ENCODE measurements around the gene GON4L.
"Not testable (repeated sequence)": the region's sequence is repeated elsewhere in the genome, so short reads cannot be mapped to it uniquely, and the experiment has no call there.

GON4L gene

GRCh38 chr1:155759017-155759416, 98.0 kb downstream of the GON4L start:
- DNase-seq (ENCODE audit: extremely low read depth in 1 of 2, low read depth in 1 of 2) = not testable (repeated sequence)

- not testable (repeated sequence) for DNase-seq (ENCODE audit: extremely low read depth in 1 of 2, low read depth in 1 of 2)
These were observed 108.9 kb downstream of the GON4L start for GRCh38 chr1:155748141-155748540.

- not testable (repeated sequence) for DNase-seq (ENCODE audit: extremely low read depth in 1 of 2, low read depth in 1 of 2)
These were observed 109.4 kb downstream of the GON4L start for GRCh38 chr1:155747586-155747985.

GRCh38 chr1:155745284-155746228, 111.5 kb downstream of the GON4L start:
- peak; percentile 93 to 99 for DNase-seq (ENCODE audit: extremely low read depth in 1 of 2, low read depth in 1 of 2)

- DNase-seq (ENCODE audit: extremely low read depth in 1 of 2, low read depth in 1 of 2) = no peak
These were observed 112.2 kb downstream of the GON4L start for GRCh38 chr1:155744711-155745283.

- DNase-seq (ENCODE audit: extremely low read depth in 1 of 2, low read depth in 1 of 2) = no peak
These were observed 115.1 kb downstream of the GON4L start for GRCh38 chr1:155741908-155742307.

GRCh38 chr1:155740995-155741394, 116.0 kb downstream of the GON4L start:
- DNase-seq (ENCODE audit: extremely low read depth in 1 of 2, low read depth in 1 of 2) = no peak

- DNase-seq (ENCODE audit: extremely low read depth in 1 of 2, low read depth in 1 of 2) = no peak
These were observed 127.7 kb downstream of the GON4L start for GRCh38 chr1:155729031-155729898.

- DNase-seq (ENCODE audit: extremely low read depth in 1 of 2, low read depth in 1 of 2) = no peak
These were observed 131.9 kb downstream of the GON4L start for GRCh38 chr1:155725142-155725541.

GRCh38 chr1:155719703-155720102, 137.3 kb downstream of the GON4L start:
- DNase-seq (ENCODE audit: extremely low read depth in 1 of 2, low read depth in 1 of 2) = no peak

- not testable (repeated sequence) for DNase-seq (ENCODE audit: extremely low read depth in 1 of 2, low read depth in 1 of 2)
These were observed 138.4 kb downstream of the GON4L start for GRCh38 chr1:155718524-155719115.

- DNase-seq (ENCODE audit: extremely low read depth in 1 of 2, low read depth in 1 of 2) = no peak
These were observed 140.0 kb downstream of the GON4L start for GRCh38 chr1:155717041-155717440.

- DNase-seq (ENCODE audit: extremely low read depth in 1 of 2, low read depth in 1 of 2) = no peak
These were observed 141.2 kb downstream of the GON4L start for GRCh38 chr1:155715777-155716176.

GRCh38 chr1:155715056-155715455, 142.0 kb downstream of the GON4L start:
- not testable (repeated sequence) for DNase-seq (ENCODE audit: extremely low read depth in 1 of 2, low read depth in 1 of 2)

GRCh38 chr1:155713075-155713474, 143.9 kb downstream of the GON4L start:
- no peak for DNase-seq (ENCODE audit: extremely low read depth in 1 of 2, low read depth in 1 of 2)

GRCh38 chr1:155712636-155713035, 144.4 kb downstream of the GON4L start:
- DNase-seq (ENCODE audit: extremely low read depth in 1 of 2, low read depth in 1 of 2) = not testable (repeated sequence)

- DNase-seq (ENCODE audit: extremely low read depth in 1 of 2, low read depth in 1 of 2) = not testable (repeated sequence)
These were observed 145.6 kb downstream of the GON4L start for GRCh38 chr1:155711457-155711856.

- no peak for DNase-seq (ENCODE audit: extremely low read depth in 1 of 2, low read depth in 1 of 2)
These were observed 147.6 kb downstream of the GON4L start for GRCh38 chr1:155709391-155709790.

- DNase-seq (ENCODE audit: extremely low read depth in 1 of 2, low read depth in 1 of 2) = no peak
These were observed 150.9 kb downstream of the GON4L start for GRCh38 chr1:155706139-155706538.

- DNase-seq (ENCODE audit: extremely low read depth in 1 of 2, low read depth in 1 of 2) = not testable (repeated sequence)
These were observed 152.6 kb downstream of the GON4L start for GRCh38 chr1:155704414-155704813.

- DNase-seq (ENCODE audit: extremely low read depth in 1 of 2, low read depth in 1 of 2) = no peak
These were observed 153.8 kb downstream of the GON4L start for GRCh38 chr1:155703216-155703615.

All from stimulated activated CD8-positive, alpha-beta memory T cell treated with anti-CD3 and anti-CD28 coated beads, Interleukin-7, amount 100 ng/mL, for 48 hours (primary cell).